ENCODE data around the gene PPM1G.

The PPM1G gene

GRCh38 chr2:27350106-27350693 is 59.2 kb downstream of the PPM1G start:
- Histone ChIP-seq H3K9ac (ENCODE audit: low read length) (no peak overlapping the region), H3K4me1 (ENCODE audit: control insufficient read depth, insufficient read depth, low read length) (peaks cover 36% of the 10 kb centered on the region), H3K27me3 (replicated peaks; ENCODE audit: control insufficient read depth, insufficient read depth, low read length) (no peaks in the 10 kb centered on the region), H3K9me3 (ENCODE audit: control insufficient read depth, low read length) (no peaks in the 10 kb centered on the region), H3K36me3 (ENCODE audit: control insufficient read depth, insufficient read depth, low read length, severe bottlenecking) (peaks cover 6% of the 10 kb centered on the region), H3K4me3 (ENCODE audit: low read length) (no peak overlapping the region)
- DNase-seq (ENCODE audit: low read depth), result no peak

GRCh38 chr2:27347641-27348040 is 61.8 kb downstream of the PPM1G start:
- Histone ChIP-seq H3K27me3 (replicated peaks; ENCODE audit: control insufficient read depth, insufficient read depth, low read length) (no peaks in the 10 kb centered on the region), H3K36me3 (ENCODE audit: control insufficient read depth, insufficient read depth, low read length, severe bottlenecking) (peaks cover 9% of the 10 kb centered on the region), H3K9me3 (ENCODE audit: control insufficient read depth, low read length) (no peaks in the 10 kb centered on the region), H3K9ac (ENCODE audit: low read length) (no peak overlapping the region), H3K4me3 (ENCODE audit: low read length) (no peak overlapping the region), H3K4me1 (ENCODE audit: control insufficient read depth, insufficient read depth, low read length) (peaks cover 16% of the 10 kb centered on the region)
- DNase-seq (ENCODE audit: low read depth), result no peak

- no peaks in the 10 kb centered on the region for H3K9me3 ChIP-seq (ENCODE audit: control insufficient read depth, low read length)
- H3K36me3 ChIP-seq (ENCODE audit: control insufficient read depth, insufficient read depth, low read length, severe bottlenecking), result peaks cover 81% of the 10 kb centered on the region
These were observed 73.2 kb downstream of the PPM1G start for GRCh38 chr2:27336173-27336572.

DNA sequence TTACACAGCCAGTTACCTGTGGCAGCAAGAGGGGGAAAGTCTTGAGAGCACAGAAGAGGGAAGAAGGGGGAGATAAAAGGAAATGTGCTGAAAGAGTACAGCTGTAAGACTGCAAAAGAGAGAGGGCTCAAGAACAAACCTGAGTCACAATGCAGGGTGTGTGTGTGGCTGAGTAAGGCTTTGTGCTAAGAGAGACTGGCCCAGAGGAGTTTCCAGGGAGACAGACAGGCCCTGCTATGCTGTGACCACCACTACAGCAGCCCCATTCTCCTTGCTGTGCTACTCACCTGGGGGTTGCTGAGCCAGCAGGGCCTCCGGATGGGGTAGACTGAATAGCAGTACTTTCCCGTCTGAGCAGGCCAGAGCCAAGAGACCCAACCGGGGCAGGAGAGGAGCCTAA is 74.1 kb downstream of the PPM1G start:
- H3K9me3 ChIP-seq (ENCODE audit: control insufficient read depth, low read length), result no peaks in the 10 kb centered on the region
- no peak overlapping the region for H3K4me3 ChIP-seq (ENCODE audit: low read length)
- no peaks in the 10 kb centered on the region for H3K4me1 ChIP-seq (ENCODE audit: control insufficient read depth, insufficient read depth, low read length)
- no peak for DNase-seq (ENCODE audit: low read depth)
- peaks cover 81% of the 10 kb centered on the region for H3K36me3 ChIP-seq (ENCODE audit: control insufficient read depth, insufficient read depth, low read length, severe bottlenecking)
- H3K27me3 ChIP-seq (replicated peaks; ENCODE audit: control insufficient read depth, insufficient read depth, low read length), result no peaks in the 10 kb centered on the region
- no peak overlapping the region for H3K9ac ChIP-seq (ENCODE audit: low read length)

More at GRCh38 chr2:27336173-27336572, 73.2 kb downstream of the PPM1G start:
- Histone ChIP-seq H3K9ac (ENCODE audit: low read length) (no peak overlapping the region), H3K4me3 (ENCODE audit: low read length) (no peak overlapping the region), H3K27me3 (replicated peaks; ENCODE audit: control insufficient read depth, insufficient read depth, low read length) (no peaks in the 10 kb centered on the region), H3K4me1 (ENCODE audit: control insufficient read depth, insufficient read depth, low read length) (no peaks in the 10 kb centered on the region)
- DNase-seq (ENCODE audit: low read depth), result no peak
